SU-DHL-6 (cell line): ENCODE data around the gene NPAS3.

Source experiments
- H2AFZ ChIP-seq: fragments of 200-600 bp; sonication (generic); 2 replicates; pipeline ENCODE4 v1.6.1; 2014; ENCODE audit warnings: low read depth, mild to moderate bottlenecking, moderate library complexity, mixed read lengths, antibody characterized with exemption, low read length; ENCODE audit not compliant: severe bottlenecking
- H3F3A ChIP-seq: fragments of 200-600 bp; shearing (Covaris generic); 2 replicates; pipeline ENCODE4 v1.6.0; 2016; ENCODE audit warnings: antibody characterized with exemption, mild to moderate bottlenecking; ENCODE audit not compliant: insufficient read depth
- H3K27ac ChIP-seq: fragments of 200-600 bp; sonication (generic); 2 replicates; pipeline ENCODE4 v1.5.1; 2016; ENCODE audit warnings: low read depth, mild to moderate bottlenecking, low read length, moderate library complexity, mixed read lengths
- H3K27me3 ChIP-seq: fragments of 200-600 bp; sonication (generic), shearing (Covaris generic); 2 replicates; pipeline ENCODE4 v1.6.0; 2014; ENCODE audit warnings: mild to moderate bottlenecking, low read length
- H3K36me3 ChIP-seq: fragments of 200-600 bp; sonication (generic); 2 replicates; pipeline ENCODE4 v1.6.1; 2014; ENCODE audit warnings: mild to moderate bottlenecking, low read length, mixed read lengths
- H3K4me2 ChIP-seq: fragments of 300-600, 200-600 bp; shearing (Covaris generic), sonication (generic); 2 replicates; pipeline ENCODE4 v1.6.0; 2014; ENCODE audit warnings: low read length, low read depth, mild to moderate bottlenecking; ENCODE audit not compliant: poor library complexity, severe bottlenecking
- H3K4me3 ChIP-seq: fragments of 200-600 bp; sonication (generic); 2 replicates; pipeline ENCODE4 v1.5.1; 2014; ENCODE audit warnings: antibody characterized with exemption, low read length, mild to moderate bottlenecking, mixed read lengths; ENCODE audit not compliant: insufficient read depth, poor library complexity, severe bottlenecking
- H3K79me2 ChIP-seq: fragments of 200-600 bp; sonication (generic); 2 replicates; pipeline ENCODE4 v1.6.1; 2014; ENCODE audit warnings: mild to moderate bottlenecking, low read length, moderate library complexity; ENCODE audit not compliant: insufficient read depth
- H3K9ac ChIP-seq: fragments of 200-600 bp; sonication (generic); 2 replicates; pipeline ENCODE4 v1.7.0; 2014; ENCODE audit warnings: mild to moderate bottlenecking, low read length
- H3K9me2 ChIP-seq: fragments of 200-600 bp; sonication (generic); replicated peaks from 2 replicates; pipeline ENCODE4 v1.6.1; 2014; ENCODE audit warnings: low read length; ENCODE audit not compliant: insufficient read depth
- H3K9me3 ChIP-seq: fragments of 200-600 bp; sonication (generic); 2 replicates; pipeline ENCODE4 v1.6.1; 2014; ENCODE audit warnings: low read length, mixed read lengths; ENCODE audit not compliant: insufficient read depth
- H4K20me1 ChIP-seq: fragments of 200-600 bp; sonication (generic); 2 replicates; pipeline ENCODE4 v1.6.1; 2014; ENCODE audit warnings: low read depth, mild to moderate bottlenecking, antibody characterized with exemption, low read length, moderate library complexity, mixed read lengths
- CTCF ChIP-seq: fragments of 200-600 bp; sonication (generic); IDR thresholded peaks from one replicate; pipeline ENCODE4 v1.5.1; 2017; ENCODE audit warnings: antibody characterized with exemption, mild to moderate bottlenecking, low read length, moderate library complexity; ENCODE audit not compliant: insufficient read depth, poor library complexity, severe bottlenecking
- EZH2phosphoT487 ChIP-seq: fragments of 200-600 bp; sonication (generic), shearing (Covaris generic); conservative IDR thresholded peaks from 2 replicates; pipeline ENCODE4 v1.6.1; 2018; ENCODE audit warnings: mild to moderate bottlenecking, antibody characterized with exemption, low read length, moderate library complexity, mixed read lengths

The NPAS3 gene

DNA sequence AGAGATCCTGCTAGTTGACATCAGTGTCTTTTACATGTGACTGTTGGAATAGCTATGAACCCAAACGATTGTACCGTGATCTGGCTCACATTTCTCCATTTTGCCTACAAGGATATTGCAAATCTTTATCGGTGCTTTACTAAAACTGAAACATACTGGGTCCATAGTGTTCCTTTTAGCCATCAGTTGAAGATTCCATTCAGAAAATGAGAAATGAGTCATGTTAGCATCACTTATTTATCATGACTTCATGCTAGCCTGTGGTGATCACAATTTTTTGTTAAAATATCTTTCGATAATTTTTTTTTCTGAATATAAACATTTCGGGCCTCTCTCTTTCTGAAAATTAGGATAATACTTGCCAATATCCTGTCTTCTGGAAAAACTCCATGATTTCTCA, 801.9 kb downstream of the NPAS3 start:
- Histone ChIP-seq H3K9ac (no peak overlapping the region), H4K20me1 (no peaks in the 10 kb centered on the region), H3K4me3 (no peak overlapping the region), H3K9me2 (no peaks in the 10 kb centered on the region), H3K27ac (no peak overlapping the region), H3K27me3 (no peaks in the 10 kb centered on the region), H3K9me3 (no peaks in the 10 kb centered on the region), H3F3A (no peaks in the 10 kb centered on the region), H2AFZ (no peak overlapping the region), H3K36me3 (no peaks in the 10 kb centered on the region), H3K79me2 (no peaks in the 10 kb centered on the region), H3K4me2 (no peak overlapping the region)
- TF ChIP-seq EZH2phosphoT487: no peak
- TF ChIP-seq CTCF: no peak

GRCh38 chr14:33742166-33742565, 803.5 kb downstream of the NPAS3 start:
- no peak overlapping the region for H3K9ac ChIP-seq
- no peaks in the 10 kb centered on the region for H3K79me2 ChIP-seq
- H3F3A ChIP-seq: no peaks in the 10 kb centered on the region
- no peak overlapping the region for H3K4me3 ChIP-seq
- H3K9me2 ChIP-seq: no peaks in the 10 kb centered on the region
- H3K27ac ChIP-seq: no peak overlapping the region
- TF ChIP-seq EZH2phosphoT487: no peak
- no peak for TF ChIP-seq CTCF
- H4K20me1 ChIP-seq: no peaks in the 10 kb centered on the region
- no peak overlapping the region for H3K4me2 ChIP-seq
- no peak overlapping the region for H2AFZ ChIP-seq
- H3K36me3 ChIP-seq: no peaks in the 10 kb centered on the region
- no peaks in the 10 kb centered on the region for H3K27me3 ChIP-seq
- H3K9me3 ChIP-seq: no peaks in the 10 kb centered on the region

- H3K9me2 ChIP-seq: no peaks in the 10 kb centered on the region
- no peak overlapping the region for H2AFZ ChIP-seq
- no peaks in the 10 kb centered on the region for H4K20me1 ChIP-seq
- TF ChIP-seq EZH2phosphoT487 (no peak), CTCF (no peak)
- no peak overlapping the region for H3K4me2 ChIP-seq
- H3K79me2 ChIP-seq: no peaks in the 10 kb centered on the region
- H3K27ac ChIP-seq: no peak overlapping the region
- no peaks in the 10 kb centered on the region for H3F3A ChIP-seq
- no peaks in the 10 kb centered on the region for H3K9me3 ChIP-seq
- no peaks in the 10 kb centered on the region for H3K36me3 ChIP-seq
- H3K4me3 ChIP-seq: no peak overlapping the region
- no peak overlapping the region for H3K9ac ChIP-seq
- no peaks in the 10 kb centered on the region for H3K27me3 ChIP-seq
Observed at GRCh38 chr14:33745163-33745562, 806.5 kb downstream of the NPAS3 start.

DNA sequence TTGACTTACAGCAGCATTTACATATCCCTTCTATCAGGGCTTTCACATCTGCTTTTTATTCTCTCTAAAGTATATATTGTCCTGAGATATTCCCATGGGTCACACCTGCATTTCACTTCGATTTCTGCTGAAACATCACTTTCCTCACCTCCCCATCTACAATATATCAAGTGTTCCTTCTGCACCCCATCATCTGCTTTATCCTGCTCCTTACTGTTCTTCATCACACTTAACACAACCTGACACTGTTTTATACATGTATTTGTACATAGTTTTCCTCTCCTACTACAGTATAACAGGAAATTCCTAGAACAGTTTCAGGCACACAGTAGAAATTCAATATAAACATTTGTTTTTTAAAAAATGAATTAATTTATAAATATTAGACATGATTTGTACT, 809.1 kb downstream of the NPAS3 start:
- Histone ChIP-seq H3K27me3 (no peaks in the 10 kb centered on the region), H3K36me3 (no peaks in the 10 kb centered on the region), H3K9ac (no peak overlapping the region), H3K4me3 (no peak overlapping the region), H3F3A (no peaks in the 10 kb centered on the region), H2AFZ (no peak overlapping the region), H3K27ac (no peak overlapping the region), H4K20me1 (no peaks in the 10 kb centered on the region), H3K79me2 (no peaks in the 10 kb centered on the region), H3K9me2 (no peaks in the 10 kb centered on the region), H3K9me3 (no peaks in the 10 kb centered on the region), H3K4me2 (no peak overlapping the region)
- no peak for TF ChIP-seq EZH2phosphoT487
- TF ChIP-seq CTCF: no peak
